DOHH2 (cell line): ENCODE measurements around the gene SELL.
"Not testable (repeated sequence)": the region's sequence is repeated elsewhere in the genome, so short reads cannot be mapped to it uniquely, and the experiment has no call there.

Experiments used
- H3F3A ChIP-seq: fragments of 200-600 bp; sonication (generic), shearing (Covaris generic); 2 replicates; pipeline ENCODE4 v1.6.0; 2016; ENCODE audit warnings: antibody characterized with exemption, mild to moderate bottlenecking; ENCODE audit not compliant: control insufficient read depth, insufficient read depth
- H3K27ac ChIP-seq: fragments of 200-600 bp; sonication (generic); 2 replicates; pipeline ENCODE4 v1.5.1; 2014; ENCODE audit warnings: low read depth, mild to moderate bottlenecking, low read length, moderate library complexity
- H3K27me3 ChIP-seq: fragments of 200-600 bp; sonication (generic); 2 replicates; pipeline ENCODE4 v1.6.1; 2014; ENCODE audit warnings: mild to moderate bottlenecking, low read length, mixed read lengths; ENCODE audit not compliant: control insufficient read depth
- H3K36me3 ChIP-seq: fragments of 200-600 bp; sonication (generic); 2 replicates; pipeline ENCODE4 v1.6.1; 2014; ENCODE audit warnings: mild to moderate bottlenecking, low read length, moderate library complexity, mixed read lengths; ENCODE audit not compliant: control insufficient read depth
- H3K4me1 ChIP-seq: fragments of 200-600 bp; sonication (generic); 2 replicates; pipeline ENCODE4 v1.6.1; 2014; ENCODE audit warnings: mild to moderate bottlenecking, low read length, mixed read lengths; ENCODE audit not compliant: control insufficient read depth
- H3K4me2 ChIP-seq: fragments of 200-600 bp; sonication (generic); 2 replicates; pipeline ENCODE4 v1.6.0; 2014; ENCODE audit warnings: mild to moderate bottlenecking, low read length, moderate library complexity
- H3K4me3 ChIP-seq: fragments of 200-600 bp; sonication (generic); 2 replicates; pipeline ENCODE4 v1.5.1; 2014; ENCODE audit warnings: mild to moderate bottlenecking, low read length, mixed read lengths
- H3K79me2 ChIP-seq: fragments of 200-600 bp; sonication (generic); 2 replicates; pipeline ENCODE4 v1.6.1; 2014; ENCODE audit warnings: mild to moderate bottlenecking, low read length, mixed read lengths; ENCODE audit not compliant: control insufficient read depth
- H3K9me2 ChIP-seq: fragments of 200-600 bp; sonication (generic); replicated peaks from 2 replicates; pipeline ENCODE4 v1.6.1; 2014; ENCODE audit warnings: mild to moderate bottlenecking, low read length, mixed read lengths; ENCODE audit not compliant: control insufficient read depth
- H3K9me3 ChIP-seq: fragments of 200-600 bp; sonication (generic); 2 replicates; pipeline ENCODE4 v1.6.1; 2014; ENCODE audit warnings: antibody characterized with exemption, low read length, mixed read lengths; ENCODE audit not compliant: control insufficient read depth, insufficient read depth
- H4K20me1 ChIP-seq: fragments of 200-600 bp; sonication (generic); 2 replicates; pipeline ENCODE4 v1.6.0; 2014; ENCODE audit warnings: low read depth, mild to moderate bottlenecking, antibody characterized with exemption, low read length, moderate library complexity; ENCODE audit not compliant: control insufficient read depth, insufficient read depth
- CTCF ChIP-seq: fragments of 200-600 bp; sonication (generic); IDR thresholded peaks from one replicate; pipeline ENCODE4 v1.5.1; 2014; ENCODE audit warnings: antibody characterized with exemption, mild to moderate bottlenecking, low read depth, low read length; ENCODE audit not compliant: poor library complexity, severe bottlenecking
- EZH2phosphoT487 ChIP-seq: fragments of 200-600 bp; sonication (generic); IDR thresholded peaks from 2 replicates; pipeline ENCODE4 v1.6.1; 2017; ENCODE audit warnings: borderline replicate concordance, mild to moderate bottlenecking, antibody characterized with exemption, low read length, moderate library complexity, mixed read lengths

SELL gene

GRCh38 chr1:169723763-169724162 is 12.3 kb upstream of the SELL start:
- no peak overlapping the region for H3K4me2 ChIP-seq
- H3K4me3 ChIP-seq: no peak overlapping the region
- no peaks in the 10 kb centered on the region for H3F3A ChIP-seq
- no peak overlapping the region for H3K27ac ChIP-seq
- no peaks in the 10 kb centered on the region for H3K79me2 ChIP-seq
- H3K4me1 ChIP-seq: no peaks in the 10 kb centered on the region
- H4K20me1 ChIP-seq: no peaks in the 10 kb centered on the region
- H3K27me3 ChIP-seq: peaks cover under 1% of the 10 kb centered on the region; the same call in 1 of the 2 replicates
- H3K9me3 ChIP-seq: no peaks in the 10 kb centered on the region
- no peaks in the 10 kb centered on the region for H3K36me3 ChIP-seq
- no peak for TF ChIP-seq EZH2phosphoT487
- H3K9me2 ChIP-seq: no peaks in the 10 kb centered on the region

DNA sequence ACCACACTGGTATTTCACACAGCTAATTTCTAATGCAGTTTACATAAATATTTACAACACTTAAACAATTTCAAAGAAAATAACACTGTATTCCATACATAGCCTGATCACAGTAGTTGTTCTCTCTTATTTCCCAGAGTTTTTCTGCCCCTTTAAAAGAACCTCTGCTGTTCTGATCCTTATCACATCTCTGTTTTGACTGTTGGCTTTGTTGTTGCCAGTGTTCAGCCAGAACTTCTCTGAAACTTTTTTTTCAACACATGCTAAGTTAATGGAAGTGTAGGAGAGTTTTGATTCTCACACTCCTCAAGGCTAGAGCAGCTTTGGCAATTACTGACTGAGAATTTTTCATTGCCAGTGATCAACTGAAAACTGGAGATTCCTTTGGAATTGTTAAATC is 11.4 kb upstream of the SELL start:
- no peak for TF ChIP-seq CTCF
- no peak for TF ChIP-seq EZH2phosphoT487
- Histone ChIP-seq H3K27ac (no peak overlapping the region), H3K9me2 (no peaks in the 10 kb centered on the region), H4K20me1 (no peaks in the 10 kb centered on the region), H3K27me3 (peaks cover 8% of the 10 kb centered on the region), H3F3A (no peaks in the 10 kb centered on the region), H3K9me3 (no peaks in the 10 kb centered on the region), H3K4me1 (no peaks in the 10 kb centered on the region), H3K4me3 (no peak overlapping the region), H3K79me2 (no peaks in the 10 kb centered on the region), H3K36me3 (no peaks in the 10 kb centered on the region), H3K4me2 (no peak overlapping the region)

- H3K4me1 ChIP-seq: peaks cover 16% of the 10 kb centered on the region
- not testable (repeated sequence) for H3F3A ChIP-seq
Measured at GRCh38 chr1:169715100-169715499, 3.7 kb upstream of the SELL start.

GRCh38 chr1:169713090-169713489 is 1.7 kb upstream of the SELL start:
- not testable (repeated sequence) for H3K27ac ChIP-seq, H3K9me3 ChIP-seq, H3K4me2 ChIP-seq, H3K36me3 ChIP-seq, H3K27me3 ChIP-seq, H3F3A ChIP-seq, H3K4me3 ChIP-seq, H3K9me2 ChIP-seq, H3K79me2 ChIP-seq, H4K20me1 ChIP-seq
- peaks cover 36% of the 10 kb centered on the region for H3K4me1 ChIP-seq

More at GRCh38 chr1:169715100-169715499, 3.7 kb upstream of the SELL start:
- H3K9me2 ChIP-seq, H4K20me1 ChIP-seq, H3K27ac ChIP-seq, H3K36me3 ChIP-seq, H3K9me3 ChIP-seq, H3K27me3 ChIP-seq, H3K79me2 ChIP-seq, H3K4me2 ChIP-seq, H3K4me3 ChIP-seq: not testable (repeated sequence)

DNA sequence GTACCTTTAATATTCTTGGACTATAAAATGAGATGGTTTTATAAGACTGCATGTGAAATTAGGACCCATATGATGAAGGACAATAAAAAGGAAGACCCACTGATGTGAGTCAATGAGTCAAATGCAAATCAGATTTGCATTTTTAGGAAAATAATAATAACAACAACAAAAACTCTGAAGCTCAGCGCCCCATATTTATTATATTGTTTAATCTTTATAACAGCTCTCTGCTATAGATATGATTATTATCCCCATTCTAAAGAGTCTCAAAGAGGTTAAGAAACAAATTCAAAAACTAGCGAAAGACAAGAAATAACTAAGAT is 850 bp upstream of the SELL start:
- 0 out of 2 replicates have a peak, but pooled peaks cover 2% of the 10 kb centered on the region for H3F3A ChIP-seq
- peaks cover 45% of the 10 kb centered on the region for H3K4me1 ChIP-seq
- TF ChIP-seq CTCF (no peak), EZH2phosphoT487 (no peak)
- peak overlapping the region; percentile 88 for H3K4me2 ChIP-seq
- no peaks in the 10 kb centered on the region for H3K9me2 ChIP-seq
- peaks cover 8% of the 10 kb centered on the region for H3K36me3 ChIP-seq
- no peaks in the 10 kb centered on the region for H3K27me3 ChIP-seq
- H3K9me3 ChIP-seq: no peaks in the 10 kb centered on the region
- no peaks in the 10 kb centered on the region for H4K20me1 ChIP-seq
- H3K79me2 ChIP-seq: peaks cover 3% of the 10 kb centered on the region; the same call in 1 of the 2 replicates
- H3K4me3 ChIP-seq: peak overlapping the region; percentile 75
- no peak overlapping the region for H3K27ac ChIP-seq
